GM12878 (cell line): ENCODE results near the gene ZNF618.

Experiments used
- BCL11A ChIP-seq: IDR thresholded peaks from 2 replicates; pipeline ENCODE4 v1.6.1; 2011; ENCODE audit warnings: low read depth, low read length
- CBFB ChIP-seq: IDR thresholded peaks from 2 replicates; pipeline ENCODE4 v1.6.1; 2016; ENCODE audit warnings: antibody characterized with exemption, low read depth
- CTCF ChIP-seq, 3 experiments: IDR thresholded peaks in 2 of 3; conservative IDR thresholded peaks in 1 of 3; 2 replicates each; pipeline ENCODE4 v1.5.1; 2011; ENCODE audit warnings: low read depth in 3 of 3, low read length in 3 of 3, mild to moderate bottlenecking in 3 of 3, control low read depth in 2 of 3, moderate library complexity in 2 of 3, inconsistent platforms in 1 of 3, mixed read lengths in 1 of 3; ENCODE audit not compliant: control insufficient read depth in 2 of 3, insufficient read depth in 1 of 3; ENCODE audit errors: extremely low read depth in 1 of 3
- EZH2 ChIP-seq: IDR thresholded peaks from 2 replicates; pipeline ENCODE4 v1.6.1; 2012; ENCODE audit warnings: low read depth, mild to moderate bottlenecking, control low read depth, inconsistent platforms, low read length, borderline replicate concordance; ENCODE audit not compliant: control insufficient read depth
- FOXK2 ChIP-seq: fragments of 450-650 bp; IDR thresholded peaks from 2 replicates; pipeline ENCODE4 v1.6.1; 2017; ENCODE audit warnings: mild to moderate bottlenecking, moderate library complexity
- JUND ChIP-seq: IDR thresholded peaks from 2 replicates; pipeline ENCODE4 v1.6.1; 2012; ENCODE audit warnings: low read depth, mild to moderate bottlenecking, low read length, improper control_type of control experiment, moderate library complexity
- NFIC ChIP-seq: IDR thresholded peaks from 2 replicates; pipeline ENCODE4 v1.6.1; 2012; ENCODE audit warnings: low read depth, mild to moderate bottlenecking, inconsistent platforms, low read length, moderate library complexity
- SP1 ChIP-seq: IDR thresholded peaks from one replicate; pipeline ENCODE4 v1.6.1; 2011; ENCODE audit warnings: low read depth, low read length
- SPI1 ChIP-seq: IDR thresholded peaks from 2 replicates; pipeline ENCODE4 v1.6.1; 2011; ENCODE audit warnings: low read depth, mild to moderate bottlenecking, low read length, moderate library complexity, borderline replicate concordance; ENCODE audit not compliant: insufficient read depth
- ZNF207 ChIP-seq: fragments of 450-650 bp; IDR thresholded peaks from 2 replicates; pipeline ENCODE4 v1.6.1; 2014; ENCODE audit warnings: antibody characterized with exemption, mild to moderate bottlenecking, borderline replicate concordance
- ZNF384 ChIP-seq: IDR thresholded peaks from 2 replicates; pipeline ENCODE4 v1.6.1; 2012; ENCODE audit warnings: low read depth, mild to moderate bottlenecking, low read length, improper control_type of control experiment, borderline replicate concordance

GRCh38 chr9:113914517-113914916, 38.4 kb downstream of the ZNF618 start:
- TF ChIP-seq NFIC, result no peak
- no peak for TF ChIP-seq EZH2
- TF ChIP-seq JUND, result no peak
- no peak for TF ChIP-seq FOXK2
- TF ChIP-seq CTCF (IDR thresholded peaks at IDR 0.05 in 2 of 3, conservative IDR thresholded peaks at IDR 0.05 in 1 of 3; ENCODE audit: control insufficient read depth in 2 of 3, extremely low read depth in 1 of 3, insufficient read depth in 1 of 3, low read depth in 3 of 3, low read length in 3 of 3), result no peak
- no peak for TF ChIP-seq SP1
- no peak for TF ChIP-seq ZNF384
- TF ChIP-seq SPI1, result no peak
- no peak for TF ChIP-seq BCL11A
- no peak for TF ChIP-seq ZNF207
- TF ChIP-seq CBFB, result no peak
